H7 (cell line): ENCODE results near the gene PCDHGB5. TPM values are rescaled to one million over a fixed set of nuclear protein-coding genes. Genes with fewer than 3 reads are reported as not detected.
A peak's percentile ranks its signal among the peaks of the same experiment; 100 is the strongest.
"Not testable (repeated sequence)": the region's sequence is repeated elsewhere in the genome, so short reads cannot be mapped to it uniquely, and the experiment has no call there.

Experiments used
- DNase-seq: peaks from one replicate; pipeline ENCODE4 v3.0.0; 2012
- H3K27me3 ChIP-seq: 2 replicates; pipeline ENCODE4 v1.6.0; 2011; ENCODE audit warnings: mild to moderate bottlenecking, low read length; ENCODE audit not compliant: control insufficient read depth, insufficient read depth
- H3K36me3 ChIP-seq: replicated peaks from 2 replicates; pipeline ENCODE4 v1.5.1; 2011; ENCODE audit warnings: low read length; ENCODE audit not compliant: control insufficient read depth, insufficient read depth
- H3K4me3 ChIP-seq: 2 replicates; pipeline ENCODE4 v1.5.1; 2011; ENCODE audit warnings: low read depth, mild to moderate bottlenecking, control low read depth, low read length, moderate library complexity; ENCODE audit not compliant: insufficient read depth
- total RNA-seq: library from RNA; depleted of rRNA; stranded (reverse); fragments of >200 nt; shearing (Covaris generic); gene quantifications from 2 replicates; pipeline ENCODE4 v1.2.3, GENCODE V29; 2014

PCDHGB5 gene
- total RNA-seq, 1 experiment from 2014 or later, result not detected

DNA sequence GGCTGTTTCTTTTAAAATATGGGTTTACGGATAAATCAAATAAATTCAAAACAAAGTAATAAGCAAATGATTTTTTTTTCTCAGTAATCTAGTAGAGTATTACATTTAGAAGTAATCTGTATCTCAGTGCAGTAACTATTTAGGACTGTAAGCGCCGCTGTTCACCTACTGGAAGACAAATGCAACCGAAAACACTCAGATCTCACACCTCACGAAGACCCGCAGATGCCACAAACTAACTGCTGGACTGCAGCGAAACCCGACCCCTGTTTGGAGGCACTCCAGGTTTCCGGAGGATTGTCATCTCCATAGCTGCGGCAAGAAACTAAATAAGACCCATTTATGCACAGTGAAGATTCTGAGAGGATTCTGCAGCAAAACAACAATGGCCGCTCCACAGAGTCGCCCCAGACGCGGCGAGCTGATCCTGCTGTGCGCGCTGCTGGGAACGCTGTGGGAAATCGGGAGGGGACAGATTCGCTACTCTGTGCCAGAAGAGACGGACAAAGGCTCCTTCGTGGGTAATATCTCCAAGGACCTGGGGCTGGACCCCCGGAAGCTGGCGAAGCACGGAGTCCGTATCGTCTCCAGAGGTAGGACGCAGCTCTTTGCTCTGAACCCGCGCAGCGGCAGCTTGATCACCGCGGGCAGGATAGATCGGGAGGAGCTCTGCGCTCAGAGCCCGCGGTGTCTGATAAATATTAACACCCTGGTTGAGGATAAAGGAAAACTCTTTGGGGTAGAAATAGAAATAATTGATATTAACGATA is 5.1 kb upstream of the PCDHGB5 start, which contains the start of gene PCDHGA8:
Gene PCDHGA8 (plus strand): TSS at position 205 of the 770 bp plus-strand sequence. CDS start 181 bp downstream, at position 386.
- no peak within 1 kb of the TSS for H3K4me3 ChIP-seq
- no peaks in the 10 kb centered on the region for H3K27me3 ChIP-seq
- no peaks in the 10 kb centered on the region for H3K36me3 ChIP-seq
- DNase-seq, result no peak

DNA sequence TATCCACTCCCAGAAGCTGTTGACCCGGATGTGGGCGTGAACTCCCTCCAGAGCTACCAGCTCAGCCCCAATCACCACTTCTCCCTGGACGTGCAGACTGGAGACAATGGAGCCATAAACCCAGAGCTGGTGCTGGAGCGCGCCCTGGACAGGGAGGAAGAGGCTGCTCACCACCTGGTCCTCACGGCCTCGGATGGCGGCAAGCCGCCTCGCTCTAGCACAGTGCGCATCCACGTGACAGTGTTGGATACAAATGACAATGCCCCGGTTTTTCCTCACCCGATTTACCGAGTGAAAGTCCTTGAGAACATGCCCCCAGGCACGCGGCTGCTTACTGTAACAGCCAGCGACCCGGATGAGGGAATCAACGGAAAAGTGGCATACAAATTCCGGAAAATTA is 4.5 kb upstream of the PCDHGB5 start:
- no peak for DNase-seq
- H3K27me3 ChIP-seq, result no peaks in the 10 kb centered on the region

DNA sequence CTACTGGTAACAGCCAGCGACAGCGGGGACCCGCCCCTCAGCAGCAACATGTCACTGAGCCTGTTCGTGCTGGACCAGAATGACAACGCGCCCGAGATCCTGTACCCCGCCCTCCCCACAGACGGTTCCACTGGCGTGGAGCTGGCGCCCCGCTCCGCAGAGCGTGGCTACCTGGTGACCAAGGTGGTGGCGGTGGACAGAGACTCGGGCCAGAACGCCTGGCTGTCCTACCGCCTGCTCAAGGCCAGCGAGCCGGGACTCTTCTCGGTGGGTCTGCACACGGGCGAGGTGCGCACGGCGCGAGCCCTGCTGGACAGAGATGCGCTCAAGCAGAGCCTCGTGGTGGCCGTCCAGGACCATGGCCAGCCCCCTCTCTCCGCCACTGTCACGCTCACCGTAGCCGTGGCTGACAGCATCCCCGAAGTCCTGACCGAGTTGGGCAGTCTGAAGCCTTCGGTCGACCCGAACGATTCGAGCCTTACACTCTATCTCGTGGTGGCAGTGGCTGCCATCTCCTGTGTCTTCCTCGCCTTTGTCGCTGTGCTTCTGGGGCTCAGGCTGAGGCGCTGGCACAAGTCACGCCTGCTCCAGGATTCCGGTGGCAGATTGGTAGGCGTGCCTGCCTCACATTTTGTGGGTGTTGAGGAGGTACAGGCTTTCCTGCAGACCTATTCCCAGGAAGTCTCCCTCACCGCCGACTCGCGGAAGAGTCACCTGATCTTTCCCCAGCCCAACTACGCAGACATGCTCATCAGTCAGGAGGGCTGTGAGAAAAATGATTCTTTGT is 3.2 kb upstream of the PCDHGB5 start:
- H3K4me3 ChIP-seq, DNase-seq, H3K36me3 ChIP-seq, H3K27me3 ChIP-seq: not testable (repeated sequence)

More for the DNA sequence above, 4.5 kb upstream of the PCDHGB5 start:
- Histone ChIP-seq H3K36me3 (no peaks in the 10 kb centered on the region), H3K4me3 (no peak overlapping the region)

DNA sequence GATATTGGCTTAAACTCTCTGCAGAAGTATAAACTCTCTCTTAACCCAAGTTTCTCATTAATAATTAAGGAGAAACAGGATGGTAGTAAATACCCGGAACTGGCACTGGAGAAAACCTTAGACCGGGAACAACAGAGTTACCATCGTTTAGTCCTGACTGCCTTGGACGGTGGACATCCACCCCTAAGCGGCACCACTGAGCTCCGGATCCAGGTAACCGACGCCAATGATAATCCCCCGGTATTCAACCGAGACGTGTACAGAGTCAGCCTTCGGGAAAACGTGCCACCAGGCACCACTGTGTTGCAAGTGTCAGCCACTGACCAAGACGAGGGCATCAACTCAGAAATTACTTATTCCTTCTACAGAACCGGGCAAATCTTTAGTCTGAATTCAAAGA is 861 bp downstream of the PCDHGB5 start:
- no peak overlapping the region for H3K4me3 ChIP-seq
- no peaks in the 10 kb centered on the region for H3K27me3 ChIP-seq
- H3K36me3 ChIP-seq, result no peaks in the 10 kb centered on the region
- peak; percentile 28 for DNase-seq

DNA sequence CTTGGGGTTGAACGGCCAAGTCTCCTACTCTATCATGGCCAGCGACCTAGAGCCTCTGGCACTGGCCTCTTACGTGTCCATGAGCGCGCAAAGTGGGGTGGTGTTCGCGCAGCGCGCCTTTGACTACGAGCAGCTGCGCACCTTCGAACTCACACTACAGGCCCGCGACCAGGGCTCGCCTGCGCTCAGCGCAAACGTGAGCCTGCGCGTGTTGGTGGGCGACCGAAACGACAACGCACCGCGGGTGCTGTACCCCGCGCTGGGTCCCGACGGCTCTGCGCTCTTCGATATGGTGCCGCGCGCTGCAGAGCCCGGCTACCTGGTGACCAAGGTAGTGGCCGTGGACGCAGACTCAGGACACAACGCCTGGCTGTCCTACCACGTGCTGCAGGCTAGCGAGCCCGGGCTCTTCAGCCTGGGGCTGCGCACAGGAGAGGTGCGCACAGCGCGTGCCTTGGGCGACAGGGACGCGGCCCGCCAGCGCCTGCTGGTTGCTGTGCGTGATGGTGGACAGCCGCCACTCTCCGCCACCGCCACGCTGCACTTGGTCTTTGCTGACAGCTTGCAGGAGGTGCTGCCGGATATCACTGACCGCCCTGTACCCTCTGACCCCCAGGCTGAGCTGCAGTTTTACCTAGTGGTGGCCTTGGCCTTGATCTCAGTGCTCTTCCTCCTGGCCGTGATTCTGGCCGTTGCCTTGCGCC is 2.0 kb downstream of the PCDHGB5 start:
- no peak overlapping the region for H3K4me3 ChIP-seq
- no peaks in the 10 kb centered on the region for H3K27me3 ChIP-seq
- DNase-seq, result no peak
- no peaks in the 10 kb centered on the region for H3K36me3 ChIP-seq

DNA sequence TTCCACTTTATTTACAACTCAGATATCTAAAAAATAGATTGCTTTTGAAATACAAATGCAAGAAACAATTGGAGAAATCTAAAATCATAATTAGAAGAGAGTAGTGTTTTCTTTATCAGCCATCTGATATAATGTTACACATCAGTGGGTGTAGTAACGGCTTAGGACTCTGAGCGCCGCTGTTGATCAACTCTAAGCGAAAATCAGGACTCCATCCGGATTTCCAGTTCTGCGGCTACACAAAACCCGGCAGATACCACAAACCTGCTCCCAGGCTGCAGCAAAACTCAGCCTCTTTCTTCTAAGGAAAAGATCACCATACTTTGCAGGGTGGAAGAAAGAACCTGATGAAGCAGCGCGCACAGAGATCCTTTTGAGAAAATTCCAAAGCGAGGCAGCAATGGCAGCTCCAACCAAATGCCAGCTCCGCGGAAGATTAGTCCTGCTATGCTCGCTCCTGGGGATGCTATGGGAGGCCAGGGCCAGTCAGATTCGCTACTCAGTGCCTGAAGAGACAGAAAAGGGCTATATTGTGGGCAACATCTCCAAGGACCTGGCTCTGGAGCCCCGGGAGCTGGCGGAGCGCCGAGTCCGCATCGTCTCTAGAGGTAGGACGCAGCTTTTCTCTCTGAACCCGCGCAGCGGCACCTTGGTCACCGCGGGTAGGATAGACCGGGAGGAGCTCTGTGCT is 5.0 kb downstream of the PCDHGB5 start, which contains the start of gene PCDHGA9:
Gene PCDHGA9 (plus strand): TSS at position 226 of the 691 bp plus-strand sequence. CDS start 175 bp downstream, at position 401.
- DNase-seq, result peak; percentile 78
- H3K36me3 ChIP-seq, result no peaks in the 10 kb centered on the region
- no peaks in the 10 kb centered on the region for H3K27me3 ChIP-seq
- H3K4me3 ChIP-seq, result no peak within 1 kb of the TSS

DNA sequence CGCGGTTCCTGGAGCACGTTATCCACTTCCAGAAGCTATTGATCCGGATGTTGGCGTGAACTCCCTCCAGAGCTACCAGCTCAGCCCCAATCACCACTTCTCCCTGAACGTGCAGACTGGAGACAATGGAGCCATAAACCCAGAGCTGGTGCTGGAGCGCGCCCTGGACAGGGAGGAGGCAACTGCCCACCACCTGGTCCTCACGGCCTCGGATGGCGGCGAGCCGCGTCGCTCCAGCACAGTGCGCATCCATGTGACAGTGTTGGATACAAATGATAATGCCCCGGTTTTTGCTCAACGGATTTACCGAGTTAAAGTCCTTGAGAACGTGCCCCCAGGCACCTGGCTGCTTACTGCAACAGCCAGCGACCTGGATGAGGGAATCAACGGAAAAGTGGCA is 5.6 kb downstream of the PCDHGB5 start:
- H3K4me3 ChIP-seq, result no peak overlapping the region
- DNase-seq, result no peak
- no peaks in the 10 kb centered on the region; the same call in 1 of the 2 replicates for H3K27me3 ChIP-seq
- no peaks in the 10 kb centered on the region for H3K36me3 ChIP-seq

DNA sequence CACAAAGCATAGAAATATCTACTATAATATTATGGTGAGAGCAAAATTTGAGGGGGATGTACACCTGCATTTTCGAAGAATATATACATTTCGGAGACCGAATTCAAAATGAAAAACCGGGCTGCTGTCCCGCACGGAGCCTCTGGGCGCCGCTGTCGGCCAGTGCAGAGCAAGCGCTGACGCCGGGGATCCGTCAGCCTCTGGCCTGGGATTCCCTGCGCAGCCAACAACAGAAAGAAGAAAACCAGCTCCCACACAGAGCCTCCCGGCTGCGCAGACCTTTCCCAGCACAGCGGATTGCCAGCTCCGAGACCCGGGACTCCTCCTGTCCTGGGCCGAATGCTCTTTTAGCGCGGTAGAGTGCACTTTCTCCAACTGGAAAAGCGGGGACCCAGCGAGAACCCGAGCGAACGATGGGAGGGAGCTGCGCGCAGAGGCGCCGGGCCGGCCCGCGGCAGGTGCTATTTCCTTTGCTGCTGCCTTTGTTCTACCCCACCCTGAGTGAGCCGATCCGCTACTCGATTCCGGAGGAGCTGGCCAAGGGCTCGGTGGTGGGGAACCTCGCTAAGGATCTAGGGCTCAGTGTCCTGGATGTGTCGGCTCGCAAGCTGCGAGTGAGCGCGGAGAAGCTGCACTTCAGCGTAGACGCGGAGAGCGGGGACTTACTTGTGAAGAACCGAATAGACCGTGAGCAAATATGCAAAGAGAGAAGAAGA is 10.2 kb downstream of the PCDHGB5 start, which contains the start of gene PCDHGB6:
Gene PCDHGB6 (plus strand): TSS at position 232 of the 716 bp plus-strand sequence. CDS start 182 bp downstream, at position 414.
- DNase-seq, result peak; percentile 91
- not testable (repeated sequence) for H3K27me3 ChIP-seq, H3K36me3 ChIP-seq
- peak within 1 kb of the TSS; percentile 61 for H3K4me3 ChIP-seq

DNA sequence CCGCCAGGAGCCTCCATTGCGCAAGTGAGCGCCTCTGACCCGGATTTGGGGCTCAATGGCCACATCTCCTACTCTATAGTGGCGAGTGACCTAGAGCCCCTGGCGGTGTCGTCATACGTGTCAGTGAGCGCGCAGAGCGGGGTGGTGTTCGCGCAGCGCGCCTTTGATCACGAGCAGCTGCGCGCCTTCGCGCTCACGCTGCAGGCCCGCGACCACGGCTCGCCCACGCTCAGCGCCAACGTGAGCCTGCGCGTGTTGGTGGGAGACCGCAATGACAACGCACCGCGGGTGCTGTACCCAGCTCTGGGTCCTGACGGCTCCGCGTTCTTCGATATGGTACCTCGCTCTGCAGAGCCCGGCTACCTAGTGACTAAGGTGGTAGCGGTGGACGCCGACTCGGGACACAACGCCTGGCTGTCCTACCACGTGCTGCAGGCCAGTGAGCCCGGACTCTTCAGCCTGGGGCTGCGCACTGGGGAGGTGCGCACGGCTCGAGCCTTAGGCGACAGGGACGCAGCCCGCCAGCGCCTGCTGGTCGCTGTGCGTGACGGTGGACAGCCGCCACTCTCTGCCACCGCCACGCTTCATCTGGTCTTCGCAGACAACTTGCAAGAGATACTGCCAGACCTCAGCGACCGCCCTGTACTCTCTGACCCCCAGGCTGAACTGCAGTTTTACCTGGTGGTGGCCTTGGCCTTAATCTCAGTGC is 12.0 kb downstream of the PCDHGB5 start:
- H3K36me3 ChIP-seq, result no peaks in the 10 kb centered on the region
- DNase-seq, result no peak
- H3K4me3 ChIP-seq, result no peak overlapping the region
- H3K27me3 ChIP-seq, result peaks cover 2% of the 10 kb centered on the region

DNA sequence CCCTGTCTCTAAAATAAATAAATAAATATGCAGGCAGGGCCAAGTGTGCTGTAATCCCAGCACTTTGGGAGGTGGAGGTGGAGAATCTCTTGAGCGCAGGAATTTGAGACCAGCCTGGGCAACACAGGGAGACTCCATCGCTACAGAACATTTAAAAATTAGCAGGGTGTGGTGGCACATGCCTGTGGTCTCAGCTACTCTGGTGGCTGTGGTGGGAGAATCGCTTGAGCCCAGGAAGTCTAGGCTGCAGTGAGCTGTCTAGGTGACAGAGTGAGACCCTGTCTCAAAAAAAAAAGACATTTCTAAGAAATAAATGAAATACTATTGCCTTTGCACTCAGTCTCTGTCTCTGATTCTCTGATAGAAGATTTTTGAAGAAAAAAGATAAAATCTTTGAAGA is 13.8 kb downstream of the PCDHGB5 start:
- no peak overlapping the region for H3K4me3 ChIP-seq
- H3K27me3 ChIP-seq, result peaks cover 2% of the 10 kb centered on the region
- no peaks in the 10 kb centered on the region for H3K36me3 ChIP-seq
- DNase-seq, result no peak

DNA sequence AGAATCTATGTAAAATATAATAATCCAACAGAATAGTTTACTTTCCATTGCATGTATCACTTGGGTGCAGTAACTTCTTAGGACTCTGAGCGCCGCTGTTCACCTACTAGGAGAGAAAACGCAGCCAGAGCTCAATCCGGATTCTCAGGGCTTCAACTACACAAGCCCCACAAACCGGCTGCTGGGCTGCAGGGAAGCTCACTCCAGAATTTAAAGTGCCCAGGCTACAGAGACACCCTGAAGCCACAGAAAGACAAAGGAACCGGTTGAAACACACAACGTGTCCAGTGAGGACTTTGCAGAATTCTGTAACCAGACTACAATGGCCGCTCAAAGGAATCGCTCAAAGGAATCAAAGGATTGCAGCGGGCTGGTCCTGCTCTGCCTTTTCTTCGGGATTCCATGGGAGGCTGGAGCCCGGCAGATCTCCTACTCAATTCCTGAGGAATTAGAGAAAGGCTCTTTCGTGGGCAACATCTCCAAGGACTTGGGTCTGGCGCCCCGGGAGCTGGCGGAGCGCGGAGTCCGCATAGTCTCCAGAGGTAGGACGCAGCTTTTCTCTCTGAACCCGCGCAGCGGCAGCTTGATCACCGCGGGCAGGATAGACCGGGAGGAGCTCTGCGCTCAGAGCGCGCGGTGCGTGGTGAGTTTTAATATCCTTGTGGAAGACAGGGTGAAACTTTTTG is 15.2 kb downstream of the PCDHGB5 start, which contains the start of gene PCDHGA10:
Gene PCDHGA10 (plus strand): TSS at position 134 of the 686 bp plus-strand sequence. CDS start 189 bp downstream, at position 323.
- H3K36me3 ChIP-seq, result no peaks in the 10 kb centered on the region
- H3K27me3 ChIP-seq, result peaks cover 2% of the 10 kb centered on the region
- peak; percentile 89 for DNase-seq
- H3K4me3 ChIP-seq, result peak within 1 kb of the TSS; percentile 41; the same call in 1 of the 2 replicates

DNA sequence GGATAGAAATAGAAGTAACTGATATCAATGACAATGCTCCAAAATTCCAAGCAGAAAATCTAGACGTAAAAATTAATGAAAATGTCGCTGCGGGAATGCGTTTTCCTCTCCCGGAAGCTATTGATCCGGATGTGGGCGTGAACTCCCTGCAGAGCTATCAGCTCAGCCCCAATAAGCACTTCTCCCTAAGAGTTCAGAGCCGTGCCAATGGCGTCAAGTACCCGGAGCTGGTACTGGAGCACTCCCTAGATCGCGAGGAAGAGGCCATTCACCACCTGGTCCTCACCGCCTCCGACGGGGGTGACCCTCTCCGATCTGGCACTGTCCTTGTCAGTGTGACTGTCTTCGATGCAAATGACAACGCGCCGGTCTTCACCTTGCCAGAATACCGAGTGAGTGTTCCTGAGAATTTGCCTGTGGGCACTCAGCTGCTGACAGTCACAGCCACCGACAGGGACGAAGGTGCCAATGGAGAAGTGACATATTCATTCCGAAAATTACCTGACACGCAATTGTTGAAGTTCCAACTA is 15.9 kb downstream of the PCDHGB5 start:
- H3K36me3 ChIP-seq, result no peaks in the 10 kb centered on the region
- peak; percentile 79 for DNase-seq
- H3K4me3 ChIP-seq, result peak overlapping the region; percentile 41; the same call in 1 of the 2 replicates
- H3K27me3 ChIP-seq, result peaks cover 7% of the 10 kb centered on the region
